Activated CD8-positive, alpha-beta memory T cell treated with anti-CD3 and anti-CD28 coated beads for 36 hours (primary cell): ENCODE measurements around the gene HYDIN. TPM values are rescaled to one million over a fixed set of nuclear protein-coding genes. Genes with fewer than 3 reads are reported as not detected.

Experiments
- total RNA-seq, 2 experiments: library from RNA; stranded (reverse); gene quantifications; one replicate each; pipeline ENCODE4 v1.2.3, GENCODE V29; 2021

The HYDIN gene
- total RNA-seq, 2 experiments from 2014 or later: not detected

Other genes starting within 250 kb of the HYDIN start
- 10 to 100 TPM; 20.9 to 21.0 TPM for gene CMTR2, start 58.7 kb upstream of the HYDIN start, total RNA-seq
- not detected for gene CALB2, start 128.0 kb upstream of the HYDIN start, total RNA-seq
- gene TLE7, start 211.3 kb upstream of the HYDIN start, total RNA-seq: not detected
- 1 to 10 TPM; 8.7 to 9.9 TPM for gene ZNF23, start 231.5 kb upstream of the HYDIN start, total RNA-seq